IMR-90 (cell line): ENCODE measurements around the gene ACSM3. TPM values are rescaled to one million over a fixed set of nuclear protein-coding genes. Genes with fewer than 3 reads are reported as not detected.

Source experiments
- ATAC-seq: fragments of 200-7000 bp; cut with Tn5 transposase; 2 replicates; pipeline ENCODE4 v1.9.1; 2020; ENCODE audit warnings: low read depth, mild to moderate bottlenecking, moderate library complexity
- BruUV-seq: library from RNA; stranded (reverse); fragments of 400-500 nt; replicated peaks from 2 replicates; lab custom pipeline; 2021; lab: Mats Ljungman, UMichigan
- CTCF ChIA-PET: fragments of 300-600 bp; formaldehyde crosslinking; extraction: SDS; loops from one replicate; lab custom pipeline; 2021; ENCODE audit warnings: antibody characterized with exemption; lab: Yijun Ruan, JAX
- POLR2A ChIA-PET: fragments of 300-600 bp; sonication (Branson Sonifier 250); formaldehyde crosslinking; loops from one replicate; lab custom pipeline; 2022; ENCODE audit warnings: antibody characterized with exemption; ENCODE audit not compliant: unreplicated experiment; lab: Charles Lee
- DNase-seq: peaks from one replicate; pipeline ENCODE4 v3.0.0; 2013
- H2AFZ ChIP-seq: replicated peaks from 2 replicates; pipeline ENCODE3; 2013; ENCODE audit warnings: low read length, mild to moderate bottlenecking; ENCODE audit not compliant: poor library complexity
- H2AK5ac ChIP-seq: 2 replicates; pipeline ENCODE4 v1.6.1; 2013; ENCODE audit warnings: low read depth, low read length, inconsistent platforms
- H2AK9ac ChIP-seq: replicated peaks from 2 replicates; pipeline ENCODE3; 2013; ENCODE audit warnings: mild to moderate bottlenecking, low read depth, low read length, moderate library complexity; ENCODE audit not compliant: poor library complexity
- H2BK120ac ChIP-seq: 2 replicates; pipeline ENCODE4 v1.6.1; 2013; ENCODE audit warnings: low read depth, low read length, inconsistent platforms
- H2BK15ac ChIP-seq: 3 replicates; pipeline ENCODE4 v1.6.1; 2013; ENCODE audit warnings: low read depth, low read length, inconsistent platforms
- H2BK20ac ChIP-seq: 2 replicates; pipeline ENCODE4 v1.6.1; 2013; ENCODE audit warnings: low read depth, mild to moderate bottlenecking, inconsistent platforms, low read length, moderate library complexity
- H2BK5ac ChIP-seq: 2 replicates; pipeline ENCODE4 v1.6.1; 2013; ENCODE audit warnings: mild to moderate bottlenecking, low read depth, low read length, inconsistent platforms; ENCODE audit not compliant: poor library complexity, severe bottlenecking
- H3K14ac ChIP-seq: replicated peaks from 2 replicates; pipeline ENCODE4 v1.6.1; 2013; ENCODE audit warnings: low read depth, low read length, inconsistent platforms
- H3K18ac ChIP-seq: 2 replicates; pipeline ENCODE4 v1.6.1; 2013; ENCODE audit warnings: low read depth, low read length, control low read depth
- H3K23ac ChIP-seq: 2 replicates; pipeline ENCODE4 v1.6.1; 2013; ENCODE audit warnings: low read depth, low read length, inconsistent platforms
- H3K27ac ChIP-seq: 2 replicates; pipeline ENCODE4 v1.5.1; 2013; ENCODE audit warnings: mild to moderate bottlenecking, control low read depth, low read length; ENCODE audit not compliant: insufficient read depth
- H3K27me3 ChIP-seq: 2 replicates; pipeline ENCODE4 v1.6.1; 2013; ENCODE audit warnings: low read length; ENCODE audit not compliant: control insufficient read depth, insufficient read depth
- H3K36me3 ChIP-seq: 2 replicates; pipeline ENCODE4 v1.6.1; 2013; ENCODE audit warnings: low read length, mixed read lengths; ENCODE audit not compliant: control insufficient read depth, insufficient read depth
- H3K4ac ChIP-seq: 2 replicates; pipeline ENCODE4 v1.6.1; 2013; ENCODE audit warnings: low read depth, low read length, inconsistent platforms
- H3K4me1 ChIP-seq: 2 replicates; pipeline ENCODE4 v1.6.1; 2013; ENCODE audit warnings: low read length, mixed read lengths; ENCODE audit not compliant: control insufficient read depth, insufficient read depth
- H3K4me2 ChIP-seq: 2 replicates; pipeline ENCODE4 v1.6.1; 2013; ENCODE audit warnings: low read depth, mild to moderate bottlenecking, control low read depth, low read length, moderate library complexity
- H3K4me3 ChIP-seq: 2 replicates; pipeline ENCODE4 v1.5.1; 2013; ENCODE audit warnings: low read depth, mild to moderate bottlenecking, control low read depth, low read length, moderate library complexity; ENCODE audit not compliant: insufficient read depth
- H3K56ac ChIP-seq: 2 replicates; pipeline ENCODE4 v1.6.1; 2013; ENCODE audit warnings: low read length, inconsistent platforms; ENCODE audit not compliant: insufficient read depth; ENCODE audit errors: extremely low read depth
- H3K79me1 ChIP-seq, 2 experiments: 2 replicates each; pipeline ENCODE4 v1.6.1; 2013; ENCODE audit warnings: low read length in 2 of 2, inconsistent platforms in 1 of 2, low read depth in 1 of 2
- H3K9ac ChIP-seq: 2 replicates; pipeline ENCODE4 v1.6.1; 2013; ENCODE audit warnings: low read depth, low read length, control low read depth
- H3K9me1 ChIP-seq: 2 replicates; pipeline ENCODE4 v1.6.1; 2013; ENCODE audit warnings: low read length, inconsistent platforms; ENCODE audit not compliant: insufficient read depth
- H3K9me3 ChIP-seq: 2 replicates; pipeline ENCODE4 v1.6.1; 2013; ENCODE audit warnings: low read length; ENCODE audit not compliant: control insufficient read depth, insufficient read depth
- H4K20me1 ChIP-seq: 2 replicates; pipeline ENCODE4 v1.6.1; 2013; ENCODE audit warnings: low read length, inconsistent platforms; ENCODE audit not compliant: insufficient read depth
- H4K5ac ChIP-seq: 2 replicates; pipeline ENCODE4 v1.6.1; 2013; ENCODE audit warnings: mild to moderate bottlenecking, low read depth, low read length, control low read depth
- H4K8ac ChIP-seq, 2 experiments: 2 replicates each; pipeline ENCODE4 v1.6.1; 2013; ENCODE audit warnings: low read depth in 2 of 2, low read length in 2 of 2, control low read depth in 1 of 2, inconsistent platforms in 1 of 2
- H4K91ac ChIP-seq: 2 replicates; pipeline ENCODE4 v1.6.1; 2013; ENCODE audit warnings: low read depth, low read length, inconsistent platforms; ENCODE audit not compliant: insufficient read depth
- CEBPB ChIP-seq: IDR thresholded peaks from 2 replicates; pipeline ENCODE4 v1.6.1; 2012; ENCODE audit warnings: low read depth, low read length, improper control_type of control experiment
- MAFK ChIP-seq: IDR thresholded peaks from 2 replicates; pipeline ENCODE4 v1.6.1; 2012; ENCODE audit warnings: low read depth, low read length, improper control_type of control experiment
- MXI1 ChIP-seq: IDR thresholded peaks from 2 replicates; pipeline ENCODE4 v1.6.1; 2012; ENCODE audit warnings: low read depth, mild to moderate bottlenecking, low read length, moderate library complexity, borderline replicate concordance
- RAD21 ChIP-seq: IDR thresholded peaks from 2 replicates; pipeline ENCODE4 v1.6.1; 2012; ENCODE audit warnings: low read length, improper control_type of control experiment
- SMC3 ChIP-seq: fragments of 150-350 bp; IDR thresholded peaks from 2 replicates; pipeline ENCODE4 v1.6.1; 2016; ENCODE audit warnings: low read depth, mild to moderate bottlenecking, antibody characterized with exemption, low read length, moderate library complexity
- WGBS, 2 experiments: methylation state at CpG; one replicate each; pipeline versions ENCODE4 v1.1.5 to v1.1.7; 2013; ENCODE audit warnings: missing lambda C conversion rate in 2 of 2; ENCODE audit not compliant: insufficient read length in 1 of 2; ENCODE audit errors: extremely low coverage in 2 of 2; 5-methylcytosine and 5-hydroxymethylcytosine counted together
- dilution Hi-C: fragments of 300-500 bp; cut with HindIII; formaldehyde crosslinking; loops from one replicate; pipeline ENCODE4 v1.14.3; 2018; ENCODE audit warnings: low sequenced_read_pairs; ENCODE audit not compliant: unreplicated experiment
- in situ Hi-C: fragments of 300-500 bp; cut with MboI; formaldehyde crosslinking; loops from 3 replicates; pipeline ENCODE4 v1.14.3; 2019; ENCODE audit warnings: low sequenced_read_pairs, inconsistent platforms, mixed read lengths
- intact Hi-C: fragments of 100-400 bp; cut with micrococcal nuclease; formaldehyde crosslinking; loops from 2 replicates; pipeline ENCODE4 v1.10.0; 2022
- polyA plus RNA-seq, 3 experiments: library from polyadenylated mRNA; depleted of rRNA; stranded (reverse); fragments of >200 nt; gene quantifications; 2 replicates each; pipeline ENCODE4 v1.2.3, GENCODE V29; 2012; ENCODE audit warnings: low replicate concordance in 1 of 3
- total RNA-seq: library from RNA; depleted of rRNA; stranded (reverse); fragments of >200 nt; gene quantifications from 2 replicates; pipeline ENCODE4 v1.2.3, GENCODE V29; 2012
- TF ChIP-seq, protein P1 (sequence below): fragments of 150-350 bp; IDR thresholded peaks from 2 replicates; pipeline ENCODE4 v1.6.1; 2016; ENCODE audit warnings: low read depth, mild to moderate bottlenecking, low read length, moderate library complexity, borderline replicate concordance

Gene ACSM3
- total and polyA plus RNA-seq, 2 of the 4 experiments (the other 2 are of a cell fraction): 0.50 to 0.54 TPM

- H3K56ac ChIP-seq: no peak overlapping the region
- no TSS peak for BruUV-seq
- H3K9ac ChIP-seq: no peak overlapping the region
- ChIA-PET POLR2A (no interaction called here), CTCF (no interaction called here)
- H2AFZ ChIP-seq: no peak overlapping the region
- H4K5ac ChIP-seq: no peak overlapping the region
- no peaks in the 10 kb centered on the region for H3K79me1 ChIP-seq
- dilution Hi-C loops: no loop called here
- H3K27me3 ChIP-seq: no peaks in the 10 kb centered on the region
- H3K23ac ChIP-seq: no peak overlapping the region
- H2BK15ac ChIP-seq: no peak overlapping the region
- TF ChIP-seq, protein P1, sequence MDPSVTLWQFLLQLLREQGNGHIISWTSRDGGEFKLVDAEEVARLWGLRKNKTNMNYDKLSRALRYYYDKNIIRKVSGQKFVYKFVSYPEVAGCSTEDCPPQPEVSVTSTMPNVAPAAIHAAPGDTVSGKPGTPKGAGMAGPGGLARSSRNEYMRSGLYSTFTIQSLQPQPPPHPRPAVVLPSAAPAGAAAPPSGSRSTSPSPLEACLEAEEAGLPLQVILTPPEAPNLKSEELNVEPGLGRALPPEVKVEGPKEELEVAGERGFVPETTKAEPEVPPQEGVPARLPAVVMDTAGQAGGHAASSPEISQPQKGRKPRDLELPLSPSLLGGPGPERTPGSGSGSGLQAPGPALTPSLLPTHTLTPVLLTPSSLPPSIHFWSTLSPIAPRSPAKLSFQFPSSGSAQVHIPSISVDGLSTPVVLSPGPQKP: no peak
- TF ChIP-seq RAD21 (no peak), SMC3 (no peak), MXI1 (no peak), CEBPB (no peak), MAFK (no peak)
- H3K27ac ChIP-seq: no peak overlapping the region
- H3K4me1 ChIP-seq: no peaks in the 10 kb centered on the region
- no CpG with 5 or more reads among the region's 2 CpGs for WGBS, 2 experiments
- no peak overlapping the region for H4K8ac ChIP-seq
- H3K4ac ChIP-seq: no peak overlapping the region
- in situ Hi-C loops: no loop called here
- intact Hi-C loops: no loop called here
- no peaks in the 10 kb centered on the region for H4K20me1 ChIP-seq
- ATAC-seq: no peak
- H2BK5ac ChIP-seq: no peak overlapping the region
- no peak overlapping the region for H2BK120ac ChIP-seq
- no peak overlapping the region for H2AK9ac ChIP-seq
- H3K4me3 ChIP-seq: no peak overlapping the region
- H3K9me3 ChIP-seq: no peaks in the 10 kb centered on the region
- DNase-seq: peak; percentile 3
- H3K14ac ChIP-seq: no peak overlapping the region
- H4K91ac ChIP-seq: no peak overlapping the region
- no peak overlapping the region for H3K4me2 ChIP-seq
- no peak overlapping the region for H3K18ac ChIP-seq
- H2BK20ac ChIP-seq: no peak overlapping the region
- H3K36me3 ChIP-seq: no peaks in the 10 kb centered on the region; the same call in 1 of the 2 replicates
- H3K9me1 ChIP-seq: no peaks in the 10 kb centered on the region
- no peak overlapping the region for H2AK5ac ChIP-seq
Observed at GRCh38 chr16:20798364-20798763, 34.5 kb downstream of the ACSM3 start.
